H1 (cell line): ENCODE results near the gene CNOT1. TPM values are rescaled to one million over a fixed set of nuclear protein-coding genes. Genes with fewer than 3 reads are reported as not detected.

Experiments used
- CTCF ChIA-PET: fragments of 300-600 bp; sonication (Branson Sonifier 250); formaldehyde crosslinking; loops from one replicate; lab custom pipeline; 2021; ENCODE audit not compliant: partially characterized antibody; lab: Charles Lee
- POLR2A ChIA-PET: fragments of 300-600 bp; sonication (Branson Sonifier 250); formaldehyde crosslinking; loops from one replicate; lab custom pipeline; 2021; ENCODE audit warnings: inconsistent platforms; ENCODE audit not compliant: partially characterized antibody; lab: Charles Lee
- DNase-seq, 2 experiments: peaks; one replicate each; pipeline versions ENCODE4 v3.0.0 to v3.0.0-alpha.2; 2010 to 2022; ENCODE audit warnings: low spot score in 2 of 2, low read depth in 1 of 2, mixed read lengths in 1 of 2
- FAIRE-seq: peaks from 2 replicates; lab custom pipeline; 2011; peaks lifted over from hg19 to GRCh38; lab: Jason Lieb, UNC
- H2AFZ ChIP-seq: 2 replicates; pipeline ENCODE4 v1.8.1; 2012; ENCODE audit warnings: low read length, inconsistent platforms
- H2AK5ac ChIP-seq: 2 replicates; pipeline ENCODE4 v1.6.1; 2013; ENCODE audit warnings: low read depth, low read length
- H2BK120ac ChIP-seq: replicated peaks from 2 replicates; pipeline ENCODE3; 2013; ENCODE audit warnings: low read depth, low read length, inconsistent platforms
- H2BK12ac ChIP-seq: 2 replicates; pipeline ENCODE4 v1.6.1; 2013; ENCODE audit warnings: low read depth, low read length
- H2BK15ac ChIP-seq: 2 replicates; pipeline ENCODE4 v1.6.1; 2013; ENCODE audit warnings: low read length
- H2BK20ac ChIP-seq: 2 replicates; pipeline ENCODE4 v1.6.1; 2013; ENCODE audit warnings: low read length
- H2BK5ac ChIP-seq: 2 replicates; pipeline ENCODE4 v1.6.1; 2013; ENCODE audit warnings: low read depth, low read length
- H3K14ac ChIP-seq: 2 replicates; pipeline ENCODE4 v1.6.1; 2013; ENCODE audit warnings: inconsistent platforms; ENCODE audit not compliant: insufficient read length
- H3K18ac ChIP-seq: 2 replicates; pipeline ENCODE4 v1.6.1; 2013; ENCODE audit warnings: low read length; ENCODE audit errors: extremely low read depth
- H3K23ac ChIP-seq: 2 replicates; pipeline ENCODE4 v1.6.1; 2013; ENCODE audit warnings: inconsistent platforms; ENCODE audit not compliant: insufficient read length
- H3K23me2 ChIP-seq: 2 replicates; pipeline ENCODE4 v1.6.1; 2013; ENCODE audit warnings: low read depth, low read length
- H3K27ac ChIP-seq: 2 replicates; pipeline ENCODE4 v1.6.1; 2011; ENCODE audit warnings: low read depth, low read length, inconsistent platforms
- H3K27me3 ChIP-seq, 4 experiments: replicated peaks in 1 of 4; 1 replicate in 1 of 4; 2 replicates in 3 of 4; pipeline versions ENCODE4 v1.6.1 to v1.8.1; 2011 to 2013; ENCODE audit warnings: low read length in 3 of 4, mild to moderate bottlenecking in 3 of 4, inconsistent platforms in 2 of 4, mixed read lengths in 2 of 4, moderate library complexity in 1 of 4; ENCODE audit not compliant: control insufficient read depth in 3 of 4, insufficient read depth in 3 of 4; ENCODE audit errors: extremely low read depth in 1 of 4
- H3K36me3 ChIP-seq, 4 experiments: 2 replicates each; pipeline versions ENCODE4 v1.6.1 to v1.8.1; 2011 to 2013; ENCODE audit warnings: mild to moderate bottlenecking in 4 of 4, low read length in 3 of 4, moderate library complexity in 2 of 4, control low read depth in 1 of 4, inconsistent platforms in 1 of 4; ENCODE audit not compliant: insufficient read depth in 4 of 4, control insufficient read depth in 2 of 4
- H3K4ac ChIP-seq: replicated peaks from 2 replicates; pipeline ENCODE3; 2013; ENCODE audit warnings: low read length, low read depth, mixed read lengths, inconsistent platforms; ENCODE audit not compliant: insufficient read length
- H3K4me1 ChIP-seq, 4 experiments: replicated peaks in 1 of 4; 1 replicate in 1 of 4; 2 replicates in 3 of 4; pipeline versions ENCODE4 v1.6.1 to v1.8.1; 2011 to 2013; ENCODE audit warnings: low read length in 3 of 4, inconsistent platforms in 2 of 4, mixed read lengths in 1 of 4; ENCODE audit not compliant: insufficient read depth in 4 of 4, control insufficient read depth in 3 of 4
- H3K4me2 ChIP-seq, 2 experiments: 2 replicates each; pipeline versions ENCODE4 v1.6.1 to v1.8.1; 2011 to 2013; ENCODE audit warnings: low read depth in 2 of 2, low read length in 2 of 2, control low read depth in 1 of 2, inconsistent platforms in 1 of 2, mild to moderate bottlenecking in 1 of 2; ENCODE audit not compliant: insufficient read depth in 1 of 2
- H3K4me3 ChIP-seq, 4 experiments: fragments of 200-600, 300-600 bp in 1 of 4; sonication (generic), shearing (Covaris generic), sonication (Bioruptor Twin) in 1 of 4; 2 replicates each; pipeline versions ENCODE4 v1.5.1 to v1.8.1; 2011 to 2016; ENCODE audit warnings: low read length in 4 of 4, low read depth in 3 of 4, control low read depth in 2 of 4, inconsistent platforms in 2 of 4, mild to moderate bottlenecking in 2 of 4, mixed read lengths in 1 of 4, moderate library complexity in 1 of 4; ENCODE audit not compliant: insufficient read depth in 2 of 4; ENCODE audit errors: extremely low read depth in 1 of 4
- H3K56ac ChIP-seq: replicated peaks from 2 replicates; pipeline ENCODE3; 2013; ENCODE audit warnings: low read depth, mild to moderate bottlenecking, mixed read lengths, low read length, inconsistent platforms; ENCODE audit not compliant: insufficient read length
- H3K79me1 ChIP-seq: 2 replicates; pipeline ENCODE4 v1.6.1; 2013; ENCODE audit warnings: low read depth, low read length, control low read depth
- H3K79me2 ChIP-seq, 2 experiments: 2 replicates each; pipeline versions ENCODE4 v1.6.1 to v1.8.1; 2012 to 2013; ENCODE audit warnings: low read length in 2 of 2, mild to moderate bottlenecking in 2 of 2, inconsistent platforms in 1 of 2; ENCODE audit not compliant: insufficient read depth in 2 of 2, control insufficient read depth in 1 of 2
- H3K9ac ChIP-seq, 4 experiments: replicated peaks in 1 of 4; 1 replicate in 1 of 4; 2 replicates in 3 of 4; pipeline versions ENCODE4 v1.6.1 to v1.8.1; 2011 to 2013; ENCODE audit warnings: low read depth in 3 of 4, low read length in 3 of 4, control low read depth in 2 of 4, mild to moderate bottlenecking in 2 of 4, moderate library complexity in 2 of 4, inconsistent platforms in 1 of 4; ENCODE audit errors: extremely low read depth in 1 of 4
- H3K9me3 ChIP-seq, 2 experiments: 2 replicates each; pipeline versions ENCODE4 v1.6.1 to v1.8.1; 2012 to 2013; ENCODE audit warnings: mild to moderate bottlenecking in 2 of 2, moderate library complexity in 2 of 2, control low read depth in 1 of 2, inconsistent platforms in 1 of 2, low read depth in 1 of 2, low read length in 1 of 2, mixed read lengths in 1 of 2; ENCODE audit not compliant: insufficient read depth in 2 of 2
- H4K20me1 ChIP-seq, 2 experiments: replicated peaks in 1 of 2; 2 replicates each; pipeline versions ENCODE3 to v1.8.1; 2011 to 2013; ENCODE audit warnings: inconsistent platforms in 2 of 2, low read length in 2 of 2, mild to moderate bottlenecking in 1 of 2; ENCODE audit not compliant: insufficient read depth in 2 of 2, control insufficient read depth in 1 of 2
- H4K5ac ChIP-seq: 2 replicates; pipeline ENCODE4 v1.6.1; 2013; ENCODE audit warnings: low read length, low read depth, mixed read lengths, inconsistent platforms; ENCODE audit not compliant: insufficient read length
- H4K8ac ChIP-seq: 2 replicates; pipeline ENCODE4 v1.8.0; 2013; ENCODE audit warnings: mild to moderate bottlenecking, moderate library complexity, low read length, inconsistent platforms; ENCODE audit not compliant: insufficient read depth; ENCODE audit errors: extremely low read depth
- H4K91ac ChIP-seq: replicated peaks from 2 replicates; pipeline ENCODE3; 2013; ENCODE audit warnings: low read length, mixed read lengths, inconsistent platforms; ENCODE audit not compliant: insufficient read length
- ATF3 ChIP-seq: IDR thresholded peaks from 2 replicates; pipeline ENCODE4 v1.6.1; 2011; ENCODE audit warnings: low read depth, mild to moderate bottlenecking, low read length; ENCODE audit not compliant: insufficient read depth
- CBX8 ChIP-seq: fragments of 300-800, 300-1000 bp; sonication (generic); IDR thresholded peaks from 2 replicates; pipeline ENCODE4 v1.7.1; 2016; ENCODE audit warnings: low read depth, low read length, borderline replicate concordance
- CTBP2 ChIP-seq: IDR thresholded peaks from 2 replicates; pipeline ENCODE4 v1.7.0; 2011; ENCODE audit warnings: borderline replicate concordance, mild to moderate bottlenecking, moderate library complexity, mixed read lengths, low read length; ENCODE audit not compliant: insufficient read depth, insufficient read length
- CTCF ChIP-seq, 3 experiments: IDR thresholded peaks; 1 replicate in 2 of 3; 2 replicates in 1 of 3; pipeline versions ENCODE4 v1.5.1 to v1.6.1; 2011; ENCODE audit warnings: low read length in 3 of 3, mild to moderate bottlenecking in 3 of 3, inconsistent platforms in 2 of 3, low read depth in 1 of 3, moderate library complexity in 1 of 3; ENCODE audit not compliant: insufficient read depth in 1 of 3; ENCODE audit errors: control extremely low read depth in 1 of 3
- RAD21 ChIP-seq, 2 experiments: IDR thresholded peaks in 1 of 2; conservative IDR thresholded peaks in 1 of 2; 2 replicates each; pipeline ENCODE4 v1.6.1; 2011; ENCODE audit warnings: low read depth in 2 of 2, low read length in 2 of 2, improper control_type of control experiment in 1 of 2, inconsistent platforms in 1 of 2, mild to moderate bottlenecking in 1 of 2, moderate library complexity in 1 of 2
- RXRA ChIP-seq: IDR thresholded peaks from 2 replicates; pipeline ENCODE4 v1.6.1; 2011; ENCODE audit warnings: low read depth, mild to moderate bottlenecking, low read length, moderate library complexity; ENCODE audit not compliant: insufficient read depth
- SP1 ChIP-seq: IDR thresholded peaks from 2 replicates; pipeline ENCODE4 v1.6.1; 2011; ENCODE audit warnings: low read depth, low read length
- TAF7 ChIP-seq: optimal IDR thresholded peaks from 2 replicates; pipeline ENCODE3; 2011; ENCODE audit warnings: low read depth, mild to moderate bottlenecking, inconsistent platforms, low read length, moderate library complexity, borderline replicate concordance
- WGBS, 2 experiments: shearing (Covaris generic) in 1 of 2; methylation state at CpG; one replicate each; pipeline versions ENCODE4 v1.1.6 to v1.1.7; 2013 to 2015; ENCODE audit warnings: low lambda C conversion rate in 2 of 2, mixed read lengths in 2 of 2, inconsistent platforms in 1 of 2, low coverage in 1 of 2, missing lambda C conversion rate in 1 of 2; ENCODE audit not compliant: insufficient replicate concordance in 2 of 2, insufficient coverage in 1 of 2, insufficient read length in 1 of 2; ENCODE audit errors: extremely low coverage in 1 of 2, missing lambda C conversion rate in 1 of 2; 5-methylcytosine and 5-hydroxymethylcytosine counted together
- polyA plus RNA-seq, 7 experiments: library from polyadenylated mRNA; depleted of rRNA in 3 of 7; stranded (reverse) in 5 of 7; unstranded in 2 of 7; fragments of >200 nt in 5 of 7; fragments of 200-250 nt in 2 of 7; gene quantifications; 1 replicate in 5 of 7; 2 replicates in 1 of 7; 4 replicates in 1 of 7; pipeline versions ENCODE4 v1.2.1 to v1.2.3, GENCODE V29; 2011 to 2013; ENCODE audit warnings: missing spikeins in 2 of 7, mixed read lengths in 2 of 7
- total RNA-seq: library from RNA; stranded (reverse); fragmentation: NEBNext Ultra II Directional; extraction: Animal tissue kit (Norgen Biotek cat#: 25700); gene quantifications from 2 replicates; pipeline ENCODE4 v1.2.1, GENCODE V29; 2021

Gene CNOT1
- total and polyA plus RNA-seq, 2 of the 8 experiments (the other 6 are each of a cell fraction or from before 2014, with no cell fraction given) = 306 to 319 TPM

DNA sequence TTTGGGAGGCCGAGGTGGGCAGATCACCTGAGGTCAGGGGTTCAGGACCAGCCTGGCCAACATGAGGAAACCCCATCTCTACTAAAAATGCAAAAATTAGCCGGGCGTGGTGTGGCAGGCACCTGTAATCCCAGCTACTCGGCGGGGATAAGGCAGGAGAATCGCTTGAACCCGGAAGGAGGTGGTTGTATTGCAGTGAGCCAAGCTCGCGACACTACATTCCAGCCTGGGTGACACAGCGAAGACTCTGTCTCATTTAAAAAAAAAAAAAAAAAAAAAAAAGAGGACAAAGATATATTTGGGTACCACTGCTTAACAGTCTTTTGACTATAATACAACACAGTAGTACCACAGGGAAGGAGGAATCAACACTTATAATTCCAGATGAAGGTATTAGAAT lies 9.2 kb downstream of the CNOT1 start:
- no peak for TF ChIP-seq RAD21 (IDR thresholded peaks at IDR 0.05 in 1 of 2, conservative IDR thresholded peaks at IDR 0.05 in 1 of 2; ENCODE audit: low read depth in 2 of 2, low read length in 2 of 2)
- no peak for TF ChIP-seq CTCF (IDR thresholded peaks at IDR 0.05; ENCODE audit: control extremely low read depth in 1 of 3, insufficient read depth in 1 of 3, low read depth in 1 of 3, low read length in 3 of 3)
- no peak for TF ChIP-seq TAF7
- no peak for TF ChIP-seq CBX8
- no peak for TF ChIP-seq CTBP2
- no peak for TF ChIP-seq SP1
- TF ChIP-seq ATF3 = no peak
- no peak for TF ChIP-seq RXRA
- no peaks in the 10 kb centered on the region for H3K27me3 ChIP-seq
- peaks cover 6 to 66% (median 20%) of the 10 kb centered on the region in 4 experiments for H3K36me3 ChIP-seq
- no peak overlapping the region for H3K4me2 ChIP-seq
- no peak overlapping the region for H2BK20ac ChIP-seq
- no peaks in the 10 kb centered on the region for H3K4me1 ChIP-seq
- no peak overlapping the region for H3K18ac ChIP-seq
- no peaks in the 10 kb centered on the region for H3K9me3 ChIP-seq
- H2BK15ac ChIP-seq = no peak overlapping the region
- H3K4me3 ChIP-seq = no peak overlapping the region
- H3K14ac ChIP-seq = no peak overlapping the region
- ChIA-PET POLR2A (interaction anchor here (1.2 kb wide), 1 partner anchor 9 kb away, joined by 3 read pairs; the partner anchor contains the start of gene CNOT1), CTCF (no interaction called here)
- no peak overlapping the region for H3K4ac ChIP-seq
- no peak overlapping the region for H4K8ac ChIP-seq
- no peak overlapping the region for H3K9ac ChIP-seq
- H3K23ac ChIP-seq = no peak overlapping the region
- 98% methylated on average over 10 of the region's 10 CpGs; no CpG with 5 or more reads in 1 of the 2 experiments for WGBS, 2 experiments
- peaks cover 6 to 9% of the 10 kb centered on the region in 2 experiments for H4K20me1 ChIP-seq
- no peak overlapping the region for H4K5ac ChIP-seq
- no peak overlapping the region for H2BK120ac ChIP-seq
- no peak overlapping the region for H3K56ac ChIP-seq
- DNase-seq = no peak
- no peak overlapping the region for H4K91ac ChIP-seq
- no peak overlapping the region for H2BK5ac ChIP-seq
- no peak for FAIRE-seq
- no peak overlapping the region for H3K27ac ChIP-seq
- H3K23me2 ChIP-seq = no peaks in the 10 kb centered on the region
- peaks cover 38 to 95% of the 10 kb centered on the region in 2 experiments for H3K79me2 ChIP-seq
- H2BK12ac ChIP-seq = no peak overlapping the region
- no peak overlapping the region for H2AFZ ChIP-seq
- peaks cover 6% of the 10 kb centered on the region for H3K79me1 ChIP-seq
- H2AK5ac ChIP-seq = no peak overlapping the region
